Fibroblast of the aortic adventitia (primary cell): Measurements from ENCODE around the gene ZFHX3. TPM values are rescaled to one million over a fixed set of nuclear protein-coding genes. Genes with fewer than 3 reads are reported as not detected.
A peak's percentile ranks its signal among the peaks of the same experiment; 100 is the strongest.

Experiments
- DNase-seq: peaks from one replicate; pipeline ENCODE4 v3.0.0-alpha.2; 2010; ENCODE audit warnings: low read depth
- H3K4me3 ChIP-seq: 2 replicates; pipeline ENCODE4 v1.5.1; 2011; ENCODE audit warnings: low read depth, mild to moderate bottlenecking, control low read depth, low read length, moderate library complexity
- CTCF ChIP-seq: IDR thresholded peaks from 2 replicates; pipeline ENCODE4 v1.5.1; 2011; ENCODE audit warnings: mild to moderate bottlenecking, low read length, control low read depth, inconsistent platforms; ENCODE audit not compliant: insufficient read depth
- total RNA-seq: library from RNA; depleted of rRNA; stranded (reverse); fragments of >200 nt; gene quantifications from 2 replicates; pipeline ENCODE4 v1.2.3, GENCODE V29; 2012; ENCODE audit warnings: low replicate concordance

The ZFHX3 gene
- total RNA-seq, 1 donor = 8.1 TPM

- peak overlapping the region; percentile 80 for H3K4me3 ChIP-seq
- no peak for DNase-seq
- TF ChIP-seq CTCF = no peak
Observed at GRCh38 chr16:73046849-73047214, 1.1 kb downstream of the ZFHX3 start.

GRCh38 chr16:73046202-73046848 lies 1.6 kb downstream of the ZFHX3 start:
- H3K4me3 ChIP-seq = peak overlapping the region; percentile 80
- DNase-seq = no peak
- TF ChIP-seq CTCF = no peak

- DNase-seq = peak; percentile 34
- TF ChIP-seq CTCF = no peak
- no peak overlapping the region for H3K4me3 ChIP-seq
Observed at GRCh38 chr16:73043828-73044467, 4.0 kb downstream of the ZFHX3 start.

GRCh38 chr16:73042807-73043206 lies 5.1 kb downstream of the ZFHX3 start:
- H3K4me3 ChIP-seq = no peak overlapping the region
- no peak for DNase-seq
- no peak for TF ChIP-seq CTCF

GRCh38 chr16:73041676-73042075 lies 6.3 kb downstream of the ZFHX3 start:
- DNase-seq = no peak
- H3K4me3 ChIP-seq = no peak overlapping the region
- TF ChIP-seq CTCF = no peak

- H3K4me3 ChIP-seq = no peak overlapping the region
- no peak for TF ChIP-seq CTCF
- no peak for DNase-seq
Observed at GRCh38 chr16:73040735-73041402, 7.1 kb downstream of the ZFHX3 start.
